DMS79 (cell line): ENCODE results near the gene SEPTIN5.
"Not testable (repeated sequence)": the region's sequence is repeated elsewhere in the genome, so short reads cannot be mapped to it uniquely, and the experiment has no call there.

Source experiments
- DNase-seq: peaks from one replicate; lab custom pipeline; 2025; lab: John Stamatoyannopoulos, UW

The SEPTIN5 gene

GRCh38 chr22:19714312-19715187 is at the start of gene SEPTIN5:
Gene SEPTIN5 (plus strand): TSS chr22:19714503. CDS start chr22:19714589, 86 bp downstream.
- no peak for DNase-seq

- DNase-seq: no peak
Observed at GRCh38 chr22:19664951-19665783, 49.1 kb upstream of the SEPTIN5 start.

- DNase-seq: no peak
Observed at GRCh38 chr22:19665784-19666672, 48.3 kb upstream of the SEPTIN5 start.

DNA sequence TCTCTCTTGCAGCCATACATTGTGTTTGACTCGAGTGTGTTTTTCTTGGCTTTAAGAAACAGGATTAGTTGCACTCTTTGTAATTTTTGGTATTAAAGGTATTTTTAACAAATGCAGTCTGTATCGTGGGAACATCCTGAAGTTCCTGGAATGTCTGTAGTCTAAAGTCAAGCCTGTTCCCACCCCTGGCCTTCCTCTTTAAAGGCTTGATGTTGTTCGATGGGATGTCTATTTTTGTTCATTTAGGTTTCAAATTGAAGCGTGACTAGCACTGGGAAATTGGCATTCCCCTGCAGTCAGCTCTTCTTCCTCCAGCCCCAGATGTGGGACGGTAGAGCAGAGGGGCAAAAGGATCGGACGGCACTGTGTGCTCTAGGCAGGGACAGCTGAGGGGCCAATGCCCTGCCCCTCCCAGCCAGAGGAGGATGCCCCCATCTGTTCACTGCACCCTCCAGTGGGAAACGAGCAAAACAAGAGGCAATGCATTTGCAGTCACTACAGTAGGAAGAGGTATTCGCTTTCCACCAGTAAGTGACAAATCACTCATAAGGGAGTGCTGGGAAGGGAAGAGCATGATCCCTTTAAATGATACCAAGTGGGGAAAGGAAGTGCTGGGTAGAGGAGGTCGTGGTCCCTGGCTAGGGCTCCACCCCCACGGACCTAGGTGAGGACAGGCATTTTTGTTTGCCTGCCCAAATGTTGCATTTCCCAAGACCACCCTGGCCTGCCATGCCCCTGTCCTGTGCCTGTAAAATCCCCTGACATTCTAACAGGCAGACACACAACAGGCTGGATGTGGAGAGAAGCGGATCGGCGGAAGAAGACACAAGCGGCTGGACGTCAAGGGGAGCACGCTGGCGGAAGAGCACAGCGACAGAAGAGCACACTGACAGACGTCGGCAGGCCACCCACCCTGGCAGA is 47.4 kb upstream of the SEPTIN5 start:
- no peak for DNase-seq

DNA sequence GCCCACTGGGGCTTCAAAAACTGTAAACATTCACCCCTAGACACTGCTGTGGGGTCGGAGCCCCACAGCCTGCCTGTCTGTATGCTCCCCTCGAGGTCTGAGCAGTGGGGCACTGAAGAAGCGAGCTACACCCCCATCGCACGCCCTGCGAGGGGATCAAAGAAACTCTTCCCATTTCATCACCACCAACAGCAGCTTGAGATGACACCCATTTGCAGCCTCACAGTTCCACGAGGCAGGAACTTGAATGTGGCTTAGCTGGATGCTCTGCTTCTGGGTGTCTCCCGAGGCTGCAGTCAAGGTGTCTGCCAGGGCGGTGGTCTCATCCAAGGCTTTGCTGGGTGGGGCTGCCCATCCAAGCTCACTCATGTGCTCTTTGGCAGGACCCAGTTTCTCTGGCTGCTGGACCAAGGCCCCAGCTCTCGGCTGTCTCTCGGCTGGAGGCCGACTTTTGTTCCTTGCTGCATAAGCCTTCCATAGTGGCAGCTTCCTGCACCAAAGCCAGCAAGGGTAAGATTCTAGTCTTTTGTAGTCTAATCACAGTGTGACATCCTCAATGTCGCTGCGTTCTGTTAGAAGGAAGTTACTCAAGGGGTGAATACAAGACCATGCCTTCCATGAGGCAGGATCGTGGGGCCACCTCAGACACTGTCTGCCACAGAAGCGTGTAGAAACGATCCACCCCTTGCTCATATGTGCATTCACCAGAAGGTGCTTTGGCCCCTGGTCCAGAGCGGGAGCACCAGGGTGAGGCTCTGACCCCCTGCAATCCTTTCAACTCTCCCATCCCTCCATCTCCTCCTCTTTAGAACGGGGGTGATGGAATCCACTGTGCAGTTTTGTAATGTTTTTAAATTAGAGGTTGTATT is 46.2 kb upstream of the SEPTIN5 start:
- DNase-seq: no peak

DNA sequence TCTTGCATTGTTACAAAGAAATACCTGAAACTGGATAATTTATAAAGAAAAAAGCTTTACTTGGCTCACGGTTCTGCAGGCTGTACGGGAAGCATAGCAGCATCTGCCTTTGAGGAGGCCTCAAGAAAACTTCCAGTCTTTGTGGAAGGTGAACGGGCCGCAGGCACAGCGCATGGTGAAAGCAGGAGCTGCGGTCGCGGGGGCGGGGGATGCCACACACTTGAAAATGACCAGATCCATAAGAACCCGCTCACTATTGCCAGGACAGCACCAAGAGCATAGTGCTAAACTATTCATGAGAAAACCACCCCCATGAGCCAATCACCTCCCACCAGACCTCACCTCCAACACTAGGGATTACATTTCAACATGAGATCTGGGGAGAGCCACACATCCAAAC is 45.6 kb upstream of the SEPTIN5 start:
- DNase-seq: no peak

GRCh38 chr22:19669570-19669969 is 44.7 kb upstream of the SEPTIN5 start:
- DNase-seq: no peak

- DNase-seq: no peak
Observed at GRCh38 chr22:19671316-19671715, 43.0 kb upstream of the SEPTIN5 start.

DNA sequence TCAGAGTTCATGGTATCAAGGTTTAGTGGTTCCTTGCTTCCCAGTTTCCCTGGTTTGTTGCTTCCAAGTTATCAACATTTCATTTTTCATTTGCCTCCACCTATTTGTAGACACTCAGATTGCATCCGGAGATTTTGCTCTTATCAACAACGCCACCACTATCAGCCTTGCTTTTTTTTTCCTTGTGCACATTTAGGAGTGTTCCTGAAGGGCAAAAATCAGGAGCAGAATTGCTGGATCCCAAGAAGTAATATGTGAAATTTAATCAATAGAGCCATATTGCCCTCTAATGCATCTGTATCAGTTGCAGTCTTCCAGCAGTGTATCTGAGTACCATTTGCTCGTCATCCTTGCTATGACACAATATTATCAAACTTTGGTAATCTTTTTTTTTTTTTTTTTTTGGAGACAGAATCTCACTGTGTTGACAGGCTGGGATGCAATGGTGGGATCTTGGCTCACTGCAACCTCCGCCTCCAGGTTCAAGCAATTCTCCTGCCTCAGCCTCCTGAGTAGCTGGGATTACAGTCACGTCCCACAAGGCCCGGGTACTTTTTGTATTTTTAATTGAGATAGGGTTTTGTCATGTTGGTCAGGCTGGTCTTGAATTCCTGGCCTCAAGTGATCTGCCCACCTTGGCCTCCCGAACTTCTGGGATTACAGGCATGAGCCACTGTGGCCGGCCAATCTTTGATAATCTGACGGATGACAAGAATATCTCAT is 42.1 kb upstream of the SEPTIN5 start:
- no peak for DNase-seq

GRCh38 chr22:19673660-19674059 is 40.6 kb upstream of the SEPTIN5 start:
- no peak for DNase-seq

DNA sequence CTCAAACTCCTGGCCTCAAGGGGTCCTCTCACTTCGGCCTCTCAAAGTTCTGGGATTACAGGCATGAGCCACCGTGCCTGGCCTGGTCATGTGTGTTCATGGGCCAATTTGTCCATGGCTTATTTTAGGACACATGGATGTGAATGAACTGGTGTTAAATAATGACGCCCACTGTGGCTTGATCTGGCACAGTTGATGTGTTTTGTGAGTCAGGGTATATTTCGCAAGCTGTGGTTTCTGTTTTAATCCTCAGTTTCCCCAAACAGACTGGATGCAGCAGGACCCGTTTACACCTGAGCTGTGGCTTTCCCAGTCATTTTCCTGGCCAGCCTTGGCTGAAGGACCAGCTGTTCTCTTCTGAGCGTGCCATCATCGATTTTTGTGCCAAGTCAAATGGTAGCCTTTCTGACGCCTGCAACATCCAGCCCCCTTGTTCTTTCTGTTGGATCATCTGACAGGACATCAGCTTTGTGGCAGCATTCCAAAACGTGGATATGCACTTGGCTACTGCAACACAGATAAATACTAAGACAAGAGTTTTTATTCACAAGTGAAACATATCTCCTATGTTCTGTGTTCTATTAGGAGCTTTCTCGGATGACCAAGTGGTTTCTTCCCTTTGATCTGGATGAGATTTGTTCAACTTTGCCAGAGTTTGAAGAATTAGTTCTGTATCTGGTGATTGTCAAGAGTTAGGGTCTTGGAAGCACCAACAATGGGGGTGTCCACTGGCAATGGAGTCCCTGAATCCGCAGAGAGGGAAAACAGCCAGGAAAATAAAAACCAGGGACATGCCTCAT is 40.0 kb upstream of the SEPTIN5 start:
- DNase-seq: no peak

GRCh38 chr22:19674929-19675253 is 39.4 kb upstream of the SEPTIN5 start:
- DNase-seq: no peak

GRCh38 chr22:19675428-19675827 is 38.9 kb upstream of the SEPTIN5 start:
- DNase-seq: no peak

DNA sequence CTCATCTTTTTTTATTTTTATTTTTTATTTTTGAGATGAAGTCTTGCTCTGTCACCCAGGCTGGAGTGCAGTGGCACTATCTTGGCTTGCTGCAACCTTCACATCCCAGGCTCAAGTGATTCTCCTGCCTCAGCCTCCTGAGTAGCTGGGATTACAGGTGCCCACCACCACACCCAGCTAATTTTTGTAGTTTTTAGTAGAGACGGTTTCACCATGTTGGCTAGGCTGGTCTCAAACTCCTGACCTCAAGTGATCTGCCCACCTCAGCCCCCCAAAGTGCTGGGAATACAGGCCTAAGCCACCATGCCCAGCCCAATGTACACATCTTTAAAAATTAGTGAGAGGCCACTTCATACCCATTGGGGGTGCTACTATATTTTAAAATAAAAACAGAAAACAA is 37.9 kb upstream of the SEPTIN5 start:
- not testable (repeated sequence) for DNase-seq

- no peak for DNase-seq
Observed at GRCh38 chr22:19678949-19679521, 35.3 kb upstream of the SEPTIN5 start.

- no peak for DNase-seq
Observed at GRCh38 chr22:19679522-19680101, 34.7 kb upstream of the SEPTIN5 start.

DNA sequence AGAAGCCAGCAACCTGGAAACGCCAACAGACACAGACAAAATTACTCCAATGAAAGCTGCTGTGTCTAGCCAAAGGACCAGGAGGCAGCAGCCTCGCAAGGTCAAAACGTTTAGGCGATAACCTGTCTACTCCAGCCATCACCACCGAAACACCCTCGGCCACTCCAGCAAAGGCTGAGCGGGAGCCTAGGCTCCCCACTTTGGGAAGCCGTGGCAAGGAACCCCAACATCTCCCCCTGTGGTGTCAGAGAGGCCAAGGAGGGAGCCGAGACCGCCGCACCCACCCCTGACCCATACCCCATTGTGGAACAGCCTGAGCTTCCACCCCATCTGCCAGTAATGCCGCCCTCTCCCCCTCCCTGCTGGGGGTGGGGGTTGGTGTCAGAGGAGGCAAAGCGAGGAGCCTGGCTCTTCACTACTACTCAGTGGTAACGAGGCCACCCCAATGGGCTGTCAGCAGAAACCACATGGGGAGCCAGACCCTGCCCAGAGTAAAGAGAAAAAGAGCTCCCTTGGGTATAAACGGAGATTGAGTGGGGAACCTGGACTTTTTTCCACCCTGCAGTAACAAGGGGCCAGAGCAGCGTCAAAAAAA is 33.9 kb upstream of the SEPTIN5 start:
- no peak for DNase-seq
